ENCODE results near the gene IRX3. TPM values are rescaled to one million over a fixed set of nuclear protein-coding genes. Genes with fewer than 3 reads are reported as not detected.

IRX3 gene
- total RNA-seq, 4 donors from 2014 or later: 50.9 to 112 (median 82.7) TPM

DNA sequence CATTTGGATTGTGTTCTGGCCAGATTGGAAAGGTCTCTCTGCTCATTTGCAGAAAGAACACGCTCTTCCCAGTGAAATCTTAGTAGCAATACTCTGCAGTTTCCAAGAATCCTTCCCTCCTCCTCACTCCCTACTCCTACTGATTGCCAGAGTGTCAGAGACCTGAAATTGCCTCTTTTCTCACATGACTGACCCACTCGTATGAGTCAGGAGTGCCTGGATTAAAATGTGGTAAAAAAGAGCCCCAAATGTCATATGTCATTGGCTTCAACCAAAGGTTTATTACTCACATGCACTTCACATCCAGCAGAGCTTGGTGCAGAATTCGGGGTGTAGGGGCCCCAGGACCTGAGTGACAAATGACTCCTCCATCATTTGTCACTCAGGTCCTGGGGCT lies 39.7 kb upstream of the IRX3 start:
- peak overlapping the region; percentile 10 for H3K27ac ChIP-seq
- TF ChIP-seq EP300 (IDR thresholded peaks at IDR 0.05): no peak
- TF ChIP-seq POLR2AphosphoS5 (IDR thresholded peaks at IDR 0.05): no peak
- TF ChIP-seq POLR2A (IDR thresholded peaks at IDR 0.05): no peak
- TF ChIP-seq CTCF (IDR thresholded peaks at IDR 0.05): no peak
- DNase-seq (ENCODE audit: low spot score in 2 of 2): no peak
- no peaks in the 10 kb centered on the region for H3K4me1 ChIP-seq
- 67% methylated on average over 3 of the region's 3 CpGs for WGBS
- no peaks in the 10 kb centered on the region for H3K27me3 ChIP-seq
- no peak overlapping the region for H3K4me3 ChIP-seq
- H3K36me3 ChIP-seq: no peaks in the 10 kb centered on the region
- no peaks in the 10 kb centered on the region for H3K9me3 ChIP-seq

DNA sequence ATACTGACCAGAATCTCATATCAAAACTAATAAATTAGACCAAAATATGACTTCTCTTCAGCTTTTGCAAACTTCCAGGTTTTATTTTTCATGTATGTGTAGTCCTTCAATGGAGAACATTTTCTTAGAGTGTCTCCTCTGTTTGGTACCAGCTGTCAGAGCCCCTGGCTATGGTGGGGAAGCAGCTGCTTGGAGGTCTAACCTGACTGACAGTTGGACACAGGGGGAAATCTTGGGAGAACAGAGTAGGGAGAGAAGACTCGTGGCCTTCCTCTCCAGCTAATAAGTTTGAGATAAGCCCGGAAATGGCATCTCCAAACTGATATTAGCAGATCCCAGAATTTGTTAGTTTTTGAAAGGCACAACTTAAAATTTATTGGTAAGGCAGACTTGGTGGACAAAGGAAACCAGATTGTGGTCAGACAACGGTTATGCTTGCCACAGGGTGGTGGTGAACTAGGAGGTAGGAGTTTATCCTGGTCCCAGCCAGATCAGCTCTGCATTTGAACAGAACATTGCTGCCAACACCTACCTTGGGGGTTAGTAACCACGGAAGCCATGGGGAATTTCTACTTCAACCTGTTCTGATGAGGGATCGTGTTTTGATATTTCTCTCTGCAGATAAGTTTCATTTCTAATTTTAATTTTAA lies 39.2 kb upstream of the IRX3 start:
- DNase-seq (ENCODE audit: low spot score in 2 of 2): no peak
- peak overlapping the region; percentile 52 for H3K27ac ChIP-seq
- TF ChIP-seq POLR2AphosphoS5 (IDR thresholded peaks at IDR 0.05): no peak
- no peak for TF ChIP-seq EP300 (IDR thresholded peaks at IDR 0.05)
- no peak for TF ChIP-seq CTCF (IDR thresholded peaks at IDR 0.05)
- TF ChIP-seq POLR2A (IDR thresholded peaks at IDR 0.05): no peak
- H3K9me3 ChIP-seq: no peaks in the 10 kb centered on the region
- no peaks in the 10 kb centered on the region for H3K36me3 ChIP-seq
- H3K27me3 ChIP-seq: no peaks in the 10 kb centered on the region
- 64% methylated on average over 5 of the region's 5 CpGs for WGBS
- H3K4me1 ChIP-seq: no peaks in the 10 kb centered on the region
- no peak overlapping the region for H3K4me3 ChIP-seq

GRCh38 chr16:54324716-54325115 lies 38.1 kb upstream of the IRX3 start:
- 100% methylated on average over 2 of the region's 2 CpGs for WGBS
- Histone ChIP-seq H3K36me3 (no peaks in the 10 kb centered on the region), H3K27me3 (no peaks in the 10 kb centered on the region), H3K4me3 (no peak overlapping the region), H3K27ac (peak overlapping the region; percentile 35), H3K9me3 (no peaks in the 10 kb centered on the region), H3K4me1 (no peaks in the 10 kb centered on the region)
- no peak for DNase-seq (ENCODE audit: low spot score in 2 of 2)
- TF ChIP-seq POLR2AphosphoS5 (IDR thresholded peaks at IDR 0.05): no peak
- TF ChIP-seq CTCF (IDR thresholded peaks at IDR 0.05): no peak
- TF ChIP-seq EP300 (IDR thresholded peaks at IDR 0.05): no peak
- no peak for TF ChIP-seq POLR2A (IDR thresholded peaks at IDR 0.05)

- H3K4me1 ChIP-seq: no peaks in the 10 kb centered on the region
- H3K27ac ChIP-seq: no peak overlapping the region
- DNase-seq (ENCODE audit: low spot score in 2 of 2): no peak
- WGBS: 76% methylated on average over 9 of the region's 9 CpGs
- no peaks in the 10 kb centered on the region for H3K27me3 ChIP-seq
- H3K36me3 ChIP-seq: no peaks in the 10 kb centered on the region
- TF ChIP-seq EP300 (IDR thresholded peaks at IDR 0.05) (no peak), POLR2A (IDR thresholded peaks at IDR 0.05) (no peak), CTCF (IDR thresholded peaks at IDR 0.05) (no peak), POLR2AphosphoS5 (IDR thresholded peaks at IDR 0.05) (no peak)
- no peak overlapping the region for H3K4me3 ChIP-seq
- no peaks in the 10 kb centered on the region for H3K9me3 ChIP-seq
Measured at GRCh38 chr16:54320697-54321340, 34.2 kb upstream of the IRX3 start.

- Histone ChIP-seq H3K4me1 (no peaks in the 10 kb centered on the region), H3K9me3 (no peaks in the 10 kb centered on the region), H3K4me3 (no peak overlapping the region), H3K27me3 (no peaks in the 10 kb centered on the region), H3K36me3 (no peaks in the 10 kb centered on the region), H3K27ac (no peak overlapping the region)
- DNase-seq (ENCODE audit: low spot score in 2 of 2): no peak
- TF ChIP-seq POLR2A (IDR thresholded peaks at IDR 0.05) (no peak), CTCF (IDR thresholded peaks at IDR 0.05) (no peak), POLR2AphosphoS5 (IDR thresholded peaks at IDR 0.05) (no peak), EP300 (IDR thresholded peaks at IDR 0.05) (no peak)
- 100% methylated on average over 1 of the region's 1 CpG for WGBS
Measured at GRCh38 chr16:54318941-54319340, 32.4 kb upstream of the IRX3 start.
